ENCODE results near the gene DPAGT1. TPM values are rescaled to one million over a fixed set of nuclear protein-coding genes. Genes with fewer than 3 reads are reported as not detected.

Gene DPAGT1
- total RNA-seq, 1 experiment from 2014 or later: 102 TPM

DNA sequence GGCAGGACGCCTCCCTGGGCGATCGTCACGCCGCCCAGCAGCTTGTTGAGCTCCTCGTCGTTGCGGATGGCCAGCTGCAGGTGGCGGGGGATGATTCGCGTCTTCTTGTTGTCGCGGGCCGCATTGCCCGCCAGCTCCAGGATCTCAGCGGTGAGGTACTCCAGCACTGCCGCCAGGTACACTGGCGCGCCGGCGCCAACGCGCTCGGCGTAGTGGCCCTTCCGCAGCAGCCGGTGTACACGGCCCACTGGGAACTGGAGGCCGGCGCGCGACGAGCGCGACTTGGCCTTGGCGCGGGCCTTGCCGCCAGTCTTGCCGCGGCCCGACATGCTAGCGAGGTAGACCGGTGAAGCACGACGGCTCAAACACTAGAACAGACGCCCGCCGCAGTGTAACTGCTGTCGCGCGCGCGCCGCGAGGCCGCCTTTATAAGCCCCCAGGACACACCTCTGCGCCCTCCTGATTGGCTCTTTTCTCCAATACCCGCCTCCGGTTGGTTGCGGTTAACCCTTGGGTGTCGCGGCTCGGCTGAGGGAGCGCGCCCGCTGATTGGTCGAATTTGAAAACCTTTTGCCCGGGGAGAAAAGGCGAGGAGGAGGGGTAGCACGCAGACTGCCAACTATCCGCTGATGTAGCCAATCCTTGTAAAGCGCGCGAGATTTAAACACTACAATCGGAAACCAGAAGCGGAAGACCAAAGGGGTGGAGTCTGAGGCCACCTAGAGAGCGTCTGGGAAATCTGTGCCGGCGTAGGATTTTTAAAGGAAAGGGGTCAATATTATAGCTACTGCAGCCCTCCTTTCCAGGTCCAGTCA is 6.4 kb downstream of the DPAGT1 start:
- Histone ChIP-seq H3K27me3 (replicated peaks; ENCODE audit: insufficient read depth, low read depth, low read length, poor library complexity) (no peaks in the 10 kb centered on the region), H3K4me3 (ENCODE audit: low read depth, low read length, poor library complexity, severe bottlenecking) (peak overlapping the region; percentile 92), H3K36me3 (ENCODE audit: insufficient read depth, low read length, poor library complexity, severe bottlenecking) (peaks cover 75% of the 10 kb centered on the region), H3K4me1 (ENCODE audit: insufficient read depth, low read length, poor library complexity, severe bottlenecking) (peaks cover 36% of the 10 kb centered on the region), H3K9me3 (ENCODE audit: low read depth, low read length, poor library complexity, severe bottlenecking) (no peaks in the 10 kb centered on the region), H3K27ac (ENCODE audit: low read depth, low read length, poor library complexity, severe bottlenecking) (peak overlapping the region; percentile 95)
- TSS peak; percentile 55 for BruUV-seq (replicated peaks)
- ChIA-PET POLR2A (ENCODE audit: low non-redundant PET) (interaction anchor here (0.6 to 1.9 kb wide), 6 partner anchors 10 to 114 kb away, joined by 3 to 24 read pairs (median 3); no protein-coding TSS in a partner anchor), CTCF (interaction anchor here (0.6 to 1.9 kb wide), 6 partner anchors 10 to 915 kb away, joined by 3 to 5 read pairs (median 3); partner anchors contain the start of genes CBL, HMBS and VPS11)
- intact Hi-C loops (cut with micrococcal nuclease; ENCODE audit: unreplicated experiment): no loop called here
- peak; percentile 100 for DNase-seq (ENCODE audit: low spot score)
- no peak for TF ChIP-seq EZH2 (IDR thresholded peaks at IDR 0.05; ENCODE audit: borderline replicate concordance, low read depth, low read length, poor library complexity, severe bottlenecking)
- TF ChIP-seq, protein P1, sequence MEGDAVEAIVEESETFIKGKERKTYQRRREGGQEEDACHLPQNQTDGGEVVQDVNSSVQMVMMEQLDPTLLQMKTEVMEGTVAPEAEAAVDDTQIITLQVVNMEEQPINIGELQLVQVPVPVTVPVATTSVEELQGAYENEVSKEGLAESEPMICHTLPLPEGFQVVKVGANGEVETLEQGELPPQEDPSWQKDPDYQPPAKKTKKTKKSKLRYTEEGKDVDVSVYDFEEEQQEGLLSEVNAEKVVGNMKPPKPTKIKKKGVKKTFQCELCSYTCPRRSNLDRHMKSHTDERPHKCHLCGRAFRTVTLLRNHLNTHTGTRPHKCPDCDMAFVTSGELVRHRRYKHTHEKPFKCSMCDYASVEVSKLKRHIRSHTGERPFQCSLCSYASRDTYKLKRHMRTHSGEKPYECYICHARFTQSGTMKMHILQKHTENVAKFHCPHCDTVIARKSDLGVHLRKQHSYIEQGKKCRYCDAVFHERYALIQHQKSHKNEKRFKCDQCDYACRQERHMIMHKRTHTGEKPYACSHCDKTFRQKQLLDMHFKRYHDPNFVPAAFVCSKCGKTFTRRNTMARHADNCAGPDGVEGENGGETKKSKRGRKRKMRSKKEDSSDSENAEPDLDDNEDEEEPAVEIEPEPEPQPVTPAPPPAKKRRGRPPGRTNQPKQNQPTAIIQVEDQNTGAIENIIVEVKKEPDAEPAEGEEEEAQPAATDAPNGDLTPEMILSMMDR (conservative IDR thresholded peaks at IDR 0.05; ENCODE audit: low read depth, low read length): 0 out of 2 replicates have a peak, but pooled peaks have one; percentile 6

DNA sequence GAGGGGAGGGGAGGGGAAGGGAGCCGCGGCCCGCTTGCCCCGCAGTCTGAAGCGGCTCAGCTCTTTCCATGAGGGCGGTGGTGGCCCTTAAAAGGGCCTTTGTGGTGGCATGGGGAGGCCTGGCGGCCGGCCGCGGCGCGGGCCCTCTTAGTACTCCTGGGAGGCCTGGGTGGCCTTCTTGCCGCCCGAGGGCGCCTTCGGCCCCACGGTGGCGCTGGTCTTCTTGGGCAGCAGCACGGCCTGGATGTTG is 6.9 kb downstream of the DPAGT1 start:
- H3K36me3 ChIP-seq (ENCODE audit: insufficient read depth, low read length, poor library complexity, severe bottlenecking): peaks cover 73% of the 10 kb centered on the region
- no peaks in the 10 kb centered on the region for H3K9me3 ChIP-seq (ENCODE audit: low read depth, low read length, poor library complexity, severe bottlenecking)
- no peaks in the 10 kb centered on the region for H3K27me3 ChIP-seq (replicated peaks; ENCODE audit: insufficient read depth, low read depth, low read length, poor library complexity)
- intact Hi-C loops (cut with micrococcal nuclease; ENCODE audit: unreplicated experiment): no loop called here
- H3K4me3 ChIP-seq (ENCODE audit: low read depth, low read length, poor library complexity, severe bottlenecking): peak overlapping the region; percentile 92
- H3K27ac ChIP-seq (ENCODE audit: low read depth, low read length, poor library complexity, severe bottlenecking): peak overlapping the region; percentile 95
- POLR2A ChIA-PET (ENCODE audit: low non-redundant PET): interaction anchor here (0.6 to 1.9 kb wide), 5 partner anchors 9 to 232 kb away, joined by 3 to 24 read pairs (median 4); no protein-coding TSS in a partner anchor
- CTCF ChIA-PET: interaction anchor here (0.7 to 1.9 kb wide), 5 partner anchors 10 to 914 kb away, joined by 3 to 5 read pairs (median 3); partner anchors contain the start of genes HMBS and VPS11
- TF ChIP-seq EZH2 (IDR thresholded peaks at IDR 0.05; ENCODE audit: borderline replicate concordance, low read depth, low read length, poor library complexity, severe bottlenecking): no peak
- TF ChIP-seq, protein P1 (conservative IDR thresholded peaks at IDR 0.05; ENCODE audit: low read depth, low read length): peak; percentile 67
- DNase-seq (ENCODE audit: low spot score): peak; percentile 83
- peaks cover 31% of the 10 kb centered on the region for H3K4me1 ChIP-seq (ENCODE audit: insufficient read depth, low read length, poor library complexity, severe bottlenecking)
- no TSS peak for BruUV-seq (replicated peaks)

DNA sequence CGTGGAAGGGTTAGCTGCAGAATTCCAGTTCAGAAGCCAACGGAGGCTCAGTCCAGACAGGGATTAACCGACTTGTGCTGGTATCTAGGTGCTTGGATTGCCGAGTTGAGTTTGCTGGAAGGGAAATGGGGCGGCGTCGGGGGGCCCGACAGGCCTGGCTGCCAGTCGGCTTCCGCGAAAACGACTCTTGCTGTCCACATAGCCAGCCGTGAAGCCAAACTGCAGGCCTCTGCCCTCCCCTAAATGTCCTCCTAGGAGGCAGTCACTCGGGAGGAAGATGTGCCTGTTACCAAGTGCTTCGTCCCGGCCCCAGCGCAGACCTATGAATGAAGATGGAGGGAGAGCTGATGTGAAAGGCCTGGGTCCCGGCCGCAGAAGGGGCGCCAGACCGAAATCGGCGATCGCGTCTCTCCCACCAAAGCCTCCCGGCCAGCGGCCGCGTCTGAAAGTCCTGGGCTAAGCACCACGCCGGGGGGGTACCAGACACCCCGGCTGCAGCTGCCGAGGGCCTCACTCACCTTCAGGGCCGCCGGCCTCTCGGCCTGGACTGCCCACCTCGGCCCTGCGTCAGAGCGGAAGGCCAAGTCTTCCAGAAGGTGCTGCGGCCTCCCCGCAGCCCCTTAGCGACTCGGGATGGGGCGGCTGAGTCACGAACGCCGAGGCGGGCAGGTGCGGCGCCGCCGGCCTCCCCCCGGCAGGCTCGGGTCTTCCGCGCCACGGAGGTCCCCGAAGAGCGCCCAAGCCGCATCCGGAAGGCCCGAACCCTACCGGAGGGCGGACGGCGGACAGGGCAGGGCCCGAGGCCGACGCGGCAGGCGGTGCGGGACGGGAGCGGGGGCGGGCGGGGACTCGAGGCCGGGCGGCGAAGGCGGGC is 7.5 kb downstream of the DPAGT1 start:
- H3K27ac ChIP-seq (ENCODE audit: low read depth, low read length, poor library complexity, severe bottlenecking): peak overlapping the region; percentile 95
- intact Hi-C loops (cut with micrococcal nuclease; ENCODE audit: unreplicated experiment): no loop called here
- H3K27me3 ChIP-seq (replicated peaks; ENCODE audit: insufficient read depth, low read depth, low read length, poor library complexity): no peaks in the 10 kb centered on the region
- BruUV-seq (replicated peaks): no TSS peak
- ChIA-PET POLR2A (ENCODE audit: low non-redundant PET) (interaction anchor here (0.6 to 1.9 kb wide), 5 partner anchors 9 to 232 kb away, joined by 3 to 24 read pairs (median 3); no protein-coding TSS in a partner anchor), CTCF (interaction anchor here (0.7 to 1.9 kb wide), 5 partner anchors 9 to 913 kb away, joined by 3 to 5 read pairs (median 3); partner anchors contain the start of genes HMBS and VPS11)
- DNase-seq (ENCODE audit: low spot score): peak; percentile 51
- H3K9me3 ChIP-seq (ENCODE audit: low read depth, low read length, poor library complexity, severe bottlenecking): no peaks in the 10 kb centered on the region
- peaks cover 29% of the 10 kb centered on the region for H3K4me1 ChIP-seq (ENCODE audit: insufficient read depth, low read length, poor library complexity, severe bottlenecking)
- H3K36me3 ChIP-seq (ENCODE audit: insufficient read depth, low read length, poor library complexity, severe bottlenecking): peaks cover 69% of the 10 kb centered on the region
- peak overlapping the region; percentile 92 for H3K4me3 ChIP-seq (ENCODE audit: low read depth, low read length, poor library complexity, severe bottlenecking)
- TF ChIP-seq EZH2 (IDR thresholded peaks at IDR 0.05; ENCODE audit: borderline replicate concordance, low read depth, low read length, poor library complexity, severe bottlenecking): no peak
- TF ChIP-seq, protein P1 (conservative IDR thresholded peaks at IDR 0.05; ENCODE audit: low read depth, low read length): no peak
